Measurements from ENCODE around the gene RGS9. TPM values are rescaled to one million over a fixed set of nuclear protein-coding genes. Genes with fewer than 3 reads are reported as not detected.

The RGS9 gene
- total and polyA plus RNA-seq, 2 of the 13 experiments (the other 11 are each of a cell fraction or from before 2014, with no cell fraction given) = 0.44 to 0.74 TPM

DNA sequence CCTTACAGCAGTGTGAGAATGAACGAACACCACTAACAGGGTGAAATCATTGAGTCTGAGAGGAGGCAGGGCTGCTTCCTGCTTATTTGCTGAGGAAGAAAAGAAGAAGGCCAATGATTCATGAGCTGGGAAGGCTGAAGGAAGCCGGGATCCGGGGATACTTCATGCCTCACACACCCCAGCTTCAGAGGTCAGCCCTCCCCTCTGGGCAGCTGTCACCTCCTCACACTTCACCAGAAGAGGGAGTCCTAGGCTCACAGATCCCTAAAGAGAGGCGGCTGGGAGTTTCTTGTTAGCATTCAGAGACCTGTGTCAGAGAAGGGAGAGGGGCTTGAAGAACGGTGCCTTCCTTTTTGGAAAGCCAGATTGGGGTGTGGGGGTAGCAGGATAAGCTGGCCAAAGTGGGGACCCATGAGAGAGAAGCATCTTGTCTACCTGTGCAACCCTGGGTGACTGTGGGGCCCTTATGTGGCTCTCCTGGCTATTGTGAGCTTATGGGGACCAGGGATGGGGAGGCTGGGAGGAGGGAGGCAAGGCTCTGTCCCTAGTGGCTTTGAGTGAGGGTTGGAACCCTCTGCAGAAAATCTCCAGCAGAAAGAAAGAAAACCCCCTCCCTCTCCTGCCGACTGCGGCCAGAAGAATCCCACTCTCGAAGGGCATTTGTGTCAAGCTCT is 94.6 kb downstream of the RGS9 start (continued):
- TF ChIP-seq ZNF501 (CRISPR knock-in tag; IDR thresholded peaks at IDR 0.05) = 0 out of 2 replicates have a peak, but pooled peaks have one; percentile 39
- TF ChIP-seq ZNF317 (CRISPR knock-in tag; IDR thresholded peaks at IDR 0.05) = no peak

DNA sequence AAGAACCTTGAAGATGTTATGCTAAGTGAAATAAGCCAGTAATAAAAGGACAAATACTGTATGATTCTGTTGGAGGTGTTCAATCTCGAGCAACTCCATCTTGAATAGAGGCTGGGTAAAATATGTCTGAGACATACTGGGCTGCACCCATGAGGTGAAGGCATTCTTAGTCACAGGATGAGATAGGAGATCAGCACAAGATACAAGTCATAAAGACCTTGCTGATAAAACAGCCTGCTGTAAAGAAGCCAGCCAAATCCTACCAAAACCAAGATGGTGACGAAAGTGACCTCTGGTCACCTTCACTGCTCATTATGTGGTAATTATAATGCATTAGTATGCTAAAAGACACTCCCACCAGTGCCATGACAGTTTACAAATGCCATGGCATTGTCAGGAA is 98.1 kb downstream of the RGS9 start:
- WGBS (ENCODE audit: low lambda C conversion rate) = 0% methylated on average over 2 of the region's 2 CpGs
- Histone ChIP-seq H3K4me3 (replicated peaks in 1 of 3; ENCODE audit: insufficient read depth in 1 of 3, low read depth in 2 of 3, low read length in 3 of 3) (no peak overlapping the region), H3K4me2 (ENCODE audit: low read depth, low read length) (no peak overlapping the region), H3K27ac (ENCODE audit: extremely low read length, insufficient read depth, low read length) (no peak overlapping the region), H3K9ac (ENCODE audit: insufficient read depth, low read depth, low read length) (no peak overlapping the region), H3K4me1 (ENCODE audit: insufficient read depth, low read length) (no peaks in the 10 kb centered on the region), H2AFZ (ENCODE audit: low read length) (no peak overlapping the region), H3K27me3 (ENCODE audit: control insufficient read depth in 1 of 2, insufficient read depth in 2 of 2, low read length in 2 of 2) (no peaks in the 10 kb centered on the region; a peak in 1 of 5 replicates), H3K9me3 (ENCODE audit: low read length) (no peaks in the 10 kb centered on the region), H3K36me3 (replicated peaks in 1 of 2; ENCODE audit: control insufficient read depth in 1 of 2, insufficient read depth in 2 of 2, low read length in 2 of 2) (no peaks in the 10 kb centered on the region), H3K79me2 (ENCODE audit: insufficient read depth, low read length) (no peaks in the 10 kb centered on the region), H4K20me1 (ENCODE audit: insufficient read depth, low read length) (no peaks in the 10 kb centered on the region)
- BruUV-seq (replicated peaks) = no TSS peak
- ATAC-seq (no peak), DNase-seq (ENCODE audit: low spot score) (no peak), FAIRE-seq (no peak)
- CTCF ChIA-PET (ENCODE audit: low intra/inter-chr PET ratio, low total read pairs) = no interaction called here
- intact Hi-C loops (cut with micrococcal nuclease; ENCODE audit: unreplicated experiment) (no loop called here), in situ Hi-C loops (cut with HindIII; ENCODE audit: extremely low pct_ligation_motif_present, low pct_unique_long_range_greater_than_20kb) (no loop called here)
- POLR2A ChIA-PET = no interaction called here
- TF ChIP-seq ZNF747 (CRISPR knock-in tag; IDR thresholded peaks at IDR 0.05; ENCODE audit: borderline replicate concordance) = no peak
- TF ChIP-seq, protein P1, sequence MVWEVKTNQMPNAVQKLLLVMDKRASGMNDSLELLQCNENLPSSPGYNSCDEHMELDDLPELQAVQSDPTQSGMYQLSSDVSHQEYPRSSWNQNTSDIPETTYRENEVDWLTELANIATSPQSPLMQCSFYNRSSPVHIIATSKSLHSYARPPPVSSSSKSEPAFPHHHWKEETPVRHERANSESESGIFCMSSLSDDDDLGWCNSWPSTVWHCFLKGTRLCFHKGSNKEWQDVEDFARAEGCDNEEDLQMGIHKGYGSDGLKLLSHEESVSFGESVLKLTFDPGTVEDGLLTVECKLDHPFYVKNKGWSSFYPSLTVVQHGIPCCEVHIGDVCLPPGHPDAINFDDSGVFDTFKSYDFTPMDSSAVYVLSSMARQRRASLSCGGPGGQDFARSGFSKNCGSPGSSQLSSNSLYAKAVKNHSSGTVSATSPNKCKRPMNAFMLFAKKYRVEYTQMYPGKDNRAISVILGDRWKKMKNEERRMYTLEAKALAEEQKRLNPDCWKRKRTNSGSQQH (CRISPR knock-in tag; IDR thresholded peaks at IDR 0.05; ENCODE audit: low read depth) = no peak

DNA sequence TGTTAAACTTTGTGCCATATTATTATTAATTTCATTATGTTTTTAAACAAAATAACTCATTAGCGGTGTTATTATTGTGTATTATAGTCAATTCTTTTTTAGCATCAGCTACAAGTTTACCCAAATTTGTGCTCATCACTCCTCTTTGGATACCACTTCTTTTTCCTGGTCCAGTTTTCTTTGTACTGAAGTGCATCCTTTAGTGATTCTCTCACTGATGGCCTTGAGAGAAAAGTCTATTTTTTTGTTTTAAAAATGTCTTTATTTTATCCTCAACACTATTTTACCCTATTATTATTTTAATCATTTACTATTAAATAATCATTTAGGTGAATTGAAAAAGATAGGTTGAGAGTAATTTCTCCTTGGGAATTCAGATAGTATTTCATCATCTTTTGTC is 99.2 kb downstream of the RGS9 start:
- DNase-seq (ENCODE audit: low spot score) (no peak), ATAC-seq (no peak), FAIRE-seq (no peak)
- no peaks in the 10 kb centered on the region for H3K79me2 ChIP-seq (ENCODE audit: insufficient read depth, low read length)
- H4K20me1 ChIP-seq (ENCODE audit: insufficient read depth, low read length) = no peaks in the 10 kb centered on the region
- H3K27ac ChIP-seq (ENCODE audit: extremely low read length, insufficient read depth, low read length) = no peak overlapping the region
- no peak overlapping the region for H3K4me2 ChIP-seq (ENCODE audit: low read depth, low read length)
- ChIA-PET POLR2A (no interaction called here), CTCF (ENCODE audit: low intra/inter-chr PET ratio, low total read pairs) (no interaction called here)
- intact Hi-C loops (cut with micrococcal nuclease; ENCODE audit: unreplicated experiment) (no loop called here), in situ Hi-C loops (cut with HindIII; ENCODE audit: extremely low pct_ligation_motif_present, low pct_unique_long_range_greater_than_20kb) (no loop called here)
- H3K4me3 ChIP-seq (replicated peaks in 1 of 3; ENCODE audit: insufficient read depth in 1 of 3, low read depth in 2 of 3, low read length in 3 of 3) = no peak overlapping the region
- H3K9ac ChIP-seq (ENCODE audit: insufficient read depth, low read depth, low read length) = no peak overlapping the region
- no peaks in the 10 kb centered on the region for H3K4me1 ChIP-seq (ENCODE audit: insufficient read depth, low read length)
- WGBS (ENCODE audit: low lambda C conversion rate) = 14% methylated on average over 1 of the region's 1 CpG
- H3K9me3 ChIP-seq (ENCODE audit: low read length) = no peaks in the 10 kb centered on the region
- BruUV-seq (replicated peaks) = no TSS peak
- H3K27me3 ChIP-seq (ENCODE audit: control insufficient read depth in 1 of 2, insufficient read depth in 2 of 2, low read length in 2 of 2) = no peaks in the 10 kb centered on the region; a peak in 1 of 5 replicates
- H2AFZ ChIP-seq (ENCODE audit: low read length) = no peak overlapping the region
- H3K36me3 ChIP-seq (replicated peaks in 1 of 2; ENCODE audit: control insufficient read depth in 1 of 2, insufficient read depth in 2 of 2, low read length in 2 of 2) = no peaks in the 10 kb centered on the region
- TF ChIP-seq, protein P2, sequence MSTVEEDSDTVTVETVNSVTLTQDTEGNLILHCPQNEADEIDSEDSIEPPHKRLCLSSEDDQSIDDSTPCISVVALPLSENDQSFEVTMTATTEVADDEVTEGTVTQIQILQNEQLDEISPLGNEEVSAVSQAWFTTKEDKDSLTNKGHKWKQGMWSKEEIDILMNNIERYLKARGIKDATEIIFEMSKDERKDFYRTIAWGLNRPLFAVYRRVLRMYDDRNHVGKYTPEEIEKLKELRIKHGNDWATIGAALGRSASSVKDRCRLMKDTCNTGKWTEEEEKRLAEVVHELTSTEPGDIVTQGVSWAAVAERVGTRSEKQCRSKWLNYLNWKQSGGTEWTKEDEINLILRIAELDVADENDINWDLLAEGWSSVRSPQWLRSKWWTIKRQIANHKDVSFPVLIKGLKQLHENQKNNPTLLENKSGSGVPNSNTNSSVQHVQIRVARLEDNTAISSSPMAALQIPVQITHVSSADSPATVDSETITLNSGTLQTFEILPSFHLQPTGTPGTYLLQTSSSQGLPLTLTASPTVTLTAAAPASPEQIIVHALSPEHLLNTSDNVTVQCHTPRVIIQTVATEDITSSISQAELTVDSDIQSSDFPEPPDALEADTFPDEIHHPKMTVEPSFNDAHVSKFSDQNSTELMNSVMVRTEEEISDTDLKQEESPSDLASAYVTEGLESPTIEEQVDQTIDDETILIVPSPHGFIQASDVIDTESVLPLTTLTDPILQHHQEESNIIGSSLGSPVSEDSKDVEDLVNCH (CRISPR knock-in tag; IDR thresholded peaks at IDR 0.05) = no peak
- TF ChIP-seq HOXA3 (CRISPR knock-in tag; IDR thresholded peaks at IDR 0.05) (no peak), ZNF33A (CRISPR knock-in tag; IDR thresholded peaks at IDR 0.05; ENCODE audit: borderline replicate concordance) (no peak)

Measured in HepG2 (cell line).